ENCODE results near the gene CAP1.
A peak's percentile ranks its signal among the peaks of the same experiment; 100 is the strongest.
"Not testable (repeated sequence)": the region's sequence is repeated elsewhere in the genome, so short reads cannot be mapped to it uniquely, and the experiment has no call there.

The CAP1 gene

DNA sequence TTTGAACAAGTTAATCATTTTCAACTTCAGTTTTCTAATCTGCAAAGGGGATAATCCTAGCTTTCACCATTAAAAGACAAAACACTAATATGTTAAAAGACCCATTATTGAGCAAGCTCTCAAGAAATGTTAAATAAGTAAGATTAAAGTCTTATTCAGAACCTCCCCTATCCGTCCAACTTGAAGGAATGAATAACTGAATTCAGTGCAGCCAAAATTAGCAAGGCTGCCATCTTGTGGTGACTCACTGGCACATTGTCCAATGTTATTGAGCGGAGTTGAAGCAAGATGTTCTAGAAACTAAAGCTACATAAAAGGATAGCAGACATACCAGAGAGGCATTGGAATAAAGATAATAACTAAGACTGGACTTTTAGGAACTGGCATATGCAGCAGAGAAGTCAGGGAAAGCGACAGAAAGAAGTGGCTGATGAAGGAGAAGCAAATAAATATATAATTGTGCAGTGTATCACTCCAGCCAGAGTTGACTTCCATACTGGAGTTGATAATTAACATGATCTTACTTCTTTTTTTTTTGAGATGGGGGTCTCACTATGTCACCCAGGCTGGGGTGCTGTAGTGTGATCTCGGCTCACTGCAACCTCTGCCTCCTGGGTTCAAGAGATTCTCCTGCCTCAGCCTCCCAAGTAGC lies 8.2 kb upstream of the CAP1 start:
- peak; percentile 37 for DNase-seq

DNA sequence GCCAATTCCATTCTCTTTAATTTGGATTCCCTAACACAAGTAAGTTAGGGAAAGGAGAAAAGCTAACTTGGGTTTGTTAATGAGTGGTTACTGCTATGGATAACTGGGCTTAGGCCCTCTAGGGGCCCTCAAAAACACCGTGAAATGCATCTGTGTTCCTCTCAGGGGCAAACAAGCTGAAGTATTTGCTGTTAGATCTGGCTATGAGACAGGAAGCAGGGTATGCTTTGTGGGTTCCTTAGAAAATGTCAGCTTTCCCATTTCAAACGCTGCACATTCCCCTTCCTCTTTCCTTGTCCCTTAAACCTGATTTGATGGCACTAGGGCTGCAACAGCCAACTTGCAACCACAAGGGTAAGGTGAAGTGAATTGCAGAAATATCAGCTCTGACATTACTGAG lies 5.7 kb upstream of the CAP1 start:
- DNase-seq: no peak

DNA sequence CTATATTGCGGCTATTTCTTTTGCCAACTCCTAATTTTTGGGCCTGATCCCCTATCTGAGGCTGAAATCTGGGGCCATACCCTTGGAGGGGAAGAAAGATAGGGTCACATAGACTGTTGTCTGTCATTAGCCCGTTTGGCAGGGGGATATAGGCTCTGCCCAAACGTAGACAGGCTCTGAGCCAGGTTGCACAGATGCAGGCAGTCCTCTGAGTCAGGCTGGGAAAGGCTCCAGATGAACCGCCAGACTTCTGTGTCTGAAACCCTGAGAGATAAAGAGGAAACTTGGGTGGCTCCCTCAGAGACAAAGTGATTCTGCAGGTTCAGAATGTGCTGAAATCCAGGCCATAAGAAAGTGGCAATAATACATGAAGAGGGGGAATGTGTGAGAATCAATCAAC lies 4.0 kb upstream of the CAP1 start:
- DNase-seq: no peak

DNA sequence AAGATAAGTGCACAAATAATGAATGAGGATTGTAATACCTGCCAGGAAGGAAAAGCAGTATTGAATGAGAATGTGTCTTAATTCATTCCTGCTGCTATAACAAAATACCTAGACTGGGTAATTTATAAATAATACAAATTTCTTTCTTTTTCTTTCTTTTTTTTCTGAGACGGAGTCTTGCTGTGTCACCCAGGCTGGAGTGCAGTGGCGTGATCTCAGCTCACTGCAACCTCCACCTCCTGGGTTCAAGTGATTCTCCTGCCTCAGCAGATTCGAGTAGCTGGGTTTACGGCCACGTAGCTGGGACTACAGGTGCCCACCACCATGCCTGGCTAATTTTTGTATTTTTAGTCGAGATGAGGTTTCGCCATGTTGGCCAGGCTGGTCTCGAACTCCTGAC lies 3.3 kb upstream of the CAP1 start:
- DNase-seq: not testable (repeated sequence)

DNA sequence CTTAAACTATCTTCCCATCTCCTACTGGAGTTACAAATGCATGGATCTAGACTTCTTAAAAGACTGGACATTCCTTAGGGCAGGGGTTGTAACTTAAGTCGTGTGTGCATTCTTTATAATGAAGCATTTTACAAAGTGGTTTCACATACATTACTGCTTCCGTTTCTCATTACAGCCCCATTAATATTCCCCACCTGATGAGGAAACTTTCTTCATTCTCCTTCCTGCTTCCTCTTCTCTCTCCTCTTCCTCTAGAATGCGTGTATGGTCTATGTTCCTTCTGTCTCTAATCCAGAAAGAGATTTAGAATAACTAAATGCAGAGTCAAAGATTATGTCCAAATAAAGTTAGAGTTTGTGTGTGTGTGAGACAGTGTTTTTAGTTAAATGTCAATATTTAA lies 1.8 kb upstream of the CAP1 start:
- no peak for DNase-seq

DNA sequence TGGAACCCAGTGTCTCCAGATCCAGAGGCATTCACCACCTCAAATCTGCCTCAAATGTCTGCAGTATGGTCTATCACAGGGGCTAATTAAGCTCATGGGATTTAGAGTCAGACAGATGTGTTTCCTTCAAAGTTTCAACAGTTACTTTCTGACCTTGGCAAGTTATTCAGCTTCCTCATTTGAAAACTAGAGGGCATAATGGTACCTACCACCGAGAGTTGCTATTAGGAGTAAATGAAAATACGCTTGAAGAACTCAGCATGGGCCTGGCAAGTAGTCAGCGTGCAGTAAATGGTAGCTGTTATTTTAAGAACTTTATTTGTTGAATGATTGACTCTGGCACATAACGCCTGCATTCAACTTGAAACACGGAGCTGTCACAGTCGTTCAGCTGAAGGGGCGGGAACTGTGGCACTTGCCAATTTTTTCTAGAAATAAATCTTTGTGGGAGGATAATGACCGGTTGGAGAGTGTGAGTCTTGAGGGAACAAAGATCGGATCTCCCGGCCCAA lies 1.2 kb upstream of the CAP1 start:
- no peak for DNase-seq

DNA sequence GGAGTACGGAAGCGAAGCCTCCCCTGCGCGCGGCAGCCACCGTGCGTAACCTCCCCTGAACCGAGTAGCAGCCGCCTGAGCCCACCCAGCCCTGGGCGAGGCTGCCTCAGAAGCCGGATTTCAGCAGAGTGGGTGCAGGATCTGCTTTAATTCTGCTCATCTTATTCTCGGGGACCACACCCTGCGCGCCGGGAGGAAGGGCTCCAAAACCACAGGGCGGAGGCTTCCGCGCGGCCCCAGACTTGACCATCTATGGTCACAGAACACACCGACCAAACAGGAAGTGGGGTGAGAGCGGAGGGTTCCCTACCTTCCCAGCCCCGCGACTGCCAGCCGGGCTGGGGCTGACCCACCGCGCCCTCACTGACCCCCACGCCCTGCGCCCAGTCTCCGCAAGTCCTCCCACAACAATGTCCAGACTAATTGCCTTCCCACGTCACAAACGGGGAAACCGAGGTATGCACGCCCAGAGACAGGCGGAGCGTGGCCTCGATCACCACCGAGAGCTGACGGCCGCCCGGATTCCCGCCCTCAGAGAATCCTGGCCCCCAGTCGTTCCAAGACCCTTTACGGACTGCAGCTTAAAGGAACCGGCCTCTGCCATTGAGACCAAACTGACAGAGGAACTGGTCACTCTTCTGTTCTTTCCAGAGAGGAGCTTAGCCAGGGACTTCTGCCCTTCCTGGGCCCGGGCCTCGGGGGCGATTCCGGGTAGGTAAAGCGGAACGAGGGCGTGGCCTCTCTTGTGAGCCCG lies 595 bp upstream of the CAP1 start:
- peak; percentile 81 for DNase-seq

DNA sequence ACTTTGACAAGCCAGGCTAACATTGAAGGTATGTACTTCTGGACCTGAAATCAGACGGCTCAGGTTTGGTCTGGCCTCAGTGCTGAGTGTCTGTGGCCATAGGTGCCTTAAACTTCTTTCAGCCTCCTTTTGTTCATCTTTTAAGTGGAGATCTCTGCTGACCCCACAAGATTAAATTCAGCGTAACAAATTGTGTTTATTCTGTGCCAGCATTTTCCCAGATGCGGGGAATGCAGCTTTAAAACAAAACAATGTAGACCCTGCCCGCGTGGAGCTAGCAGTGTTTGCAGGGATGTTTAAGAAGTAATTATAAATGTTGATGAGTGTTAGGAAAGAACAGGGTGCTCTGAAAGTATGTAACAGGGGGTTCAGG lies 923 bp downstream of the CAP1 start:
- no peak for DNase-seq

DNA sequence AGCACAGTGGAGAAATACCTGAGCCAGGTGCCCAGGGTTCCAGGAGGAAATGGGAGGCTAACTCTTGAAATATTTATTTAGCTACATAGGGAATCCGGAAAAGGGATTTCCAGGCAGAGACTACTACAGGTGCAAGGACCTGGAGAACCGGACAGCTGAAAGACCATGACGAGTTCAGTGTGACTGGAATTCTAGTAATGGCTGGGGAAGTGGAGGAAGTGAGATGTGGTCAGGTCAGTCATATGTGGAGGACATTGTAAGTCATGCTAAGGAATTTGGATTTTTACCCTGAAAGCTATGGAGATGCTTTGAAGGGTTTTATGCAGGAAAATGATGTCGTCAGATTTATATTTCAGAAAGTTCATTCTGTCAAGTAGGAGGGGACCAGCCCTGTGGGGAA lies 1.8 kb downstream of the CAP1 start:
- no peak for DNase-seq

DNA sequence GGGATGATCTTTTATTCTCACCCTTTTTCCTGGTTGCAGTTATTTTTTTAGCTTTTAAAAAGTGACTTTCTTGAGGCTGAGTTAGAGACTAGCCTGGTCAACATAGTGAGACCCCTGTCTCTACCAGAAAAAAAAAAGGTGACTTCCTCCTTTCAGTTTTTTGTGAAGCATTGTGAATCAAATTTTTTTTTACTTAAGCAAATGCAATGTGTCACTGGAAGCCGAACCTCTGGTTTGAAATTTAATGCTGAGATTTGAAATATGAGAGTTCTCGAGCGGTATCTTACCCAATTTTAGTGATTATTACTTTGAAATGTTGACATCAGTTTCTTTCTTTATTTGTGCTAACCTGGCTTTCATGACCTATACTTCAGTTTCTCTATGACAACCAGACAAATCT lies 3.6 kb downstream of the CAP1 start:
- no peak for DNase-seq

DNA sequence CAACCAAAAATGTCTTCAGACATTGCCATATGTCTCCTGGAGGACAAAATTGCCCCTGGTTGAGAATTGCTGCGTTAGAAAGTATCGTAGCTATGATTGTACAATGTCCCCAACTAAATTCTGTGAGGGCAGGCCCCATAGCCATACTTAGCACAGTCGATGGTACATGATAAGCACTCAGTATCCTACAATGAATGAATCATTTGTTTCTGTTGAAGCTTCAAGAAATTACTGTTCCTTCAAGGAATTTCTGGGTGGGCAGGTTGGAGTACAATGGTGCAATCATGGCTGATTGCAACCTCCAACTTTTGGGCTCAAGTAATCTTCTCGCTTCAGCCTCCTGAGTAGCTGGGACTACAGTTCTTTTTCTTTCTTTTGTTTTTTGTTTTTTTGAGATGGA lies 4.7 kb downstream of the CAP1 start:
- DNase-seq: no peak

DNA sequence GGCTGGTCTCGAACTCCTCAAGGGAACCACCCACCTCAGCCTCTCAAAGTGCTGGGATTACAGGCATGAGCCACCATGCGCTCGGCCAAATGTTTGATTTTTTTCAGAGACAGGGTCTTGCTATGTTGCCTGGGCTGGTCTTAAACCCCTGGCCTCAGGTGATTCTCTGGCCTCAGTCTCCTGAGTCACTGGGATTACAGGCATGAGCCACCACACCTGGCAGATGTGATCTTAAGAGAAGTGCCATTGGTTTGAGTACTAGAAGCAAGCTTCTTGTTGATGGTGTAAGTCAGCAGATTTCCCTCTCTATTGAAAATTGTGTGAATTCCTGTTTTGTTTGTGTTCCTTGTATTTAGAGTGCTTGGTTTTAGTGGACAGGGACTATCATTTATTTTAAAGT lies 5.2 kb downstream of the CAP1 start:
- no peak for DNase-seq

DNA sequence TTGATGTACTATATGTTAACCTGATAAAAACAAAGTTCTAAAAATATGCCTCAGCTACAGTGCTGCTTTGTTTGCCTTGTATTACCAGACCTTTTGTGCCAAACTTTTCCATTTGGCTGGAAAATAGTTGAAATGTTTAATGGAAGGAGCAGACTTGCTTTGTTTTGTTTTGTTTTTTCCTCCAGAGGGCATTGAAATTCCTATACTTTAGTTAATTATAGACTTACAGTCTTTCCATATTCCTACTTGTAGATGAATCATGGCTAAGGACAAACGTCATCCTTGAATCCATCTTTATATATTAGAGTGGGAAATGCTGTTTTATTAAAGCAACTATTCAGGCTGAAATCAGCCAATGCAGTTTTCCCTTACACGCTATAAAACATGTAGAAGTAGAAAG lies 6.7 kb downstream of the CAP1 start:
- no peak for DNase-seq

DNA sequence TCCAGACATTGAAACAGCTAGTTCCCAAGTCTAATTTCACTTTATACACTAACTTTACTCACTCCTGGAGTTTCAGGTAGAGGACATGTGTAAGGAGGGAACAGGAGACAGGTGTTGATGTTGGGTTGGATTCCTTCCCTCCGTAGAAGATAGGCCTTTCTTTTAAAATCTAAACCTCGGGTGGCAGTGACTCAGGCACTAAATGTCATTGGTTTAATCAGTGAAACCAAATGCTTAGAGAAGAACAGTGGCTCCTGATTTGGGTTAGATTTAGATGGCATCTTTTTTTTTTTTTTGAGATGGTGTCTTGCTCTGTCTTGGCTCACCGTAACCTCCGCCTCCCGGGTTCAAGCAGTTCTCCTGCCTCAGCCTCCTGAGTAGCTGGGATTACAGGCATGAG lies 7.2 kb downstream of the CAP1 start:
- DNase-seq: no peak

DNA sequence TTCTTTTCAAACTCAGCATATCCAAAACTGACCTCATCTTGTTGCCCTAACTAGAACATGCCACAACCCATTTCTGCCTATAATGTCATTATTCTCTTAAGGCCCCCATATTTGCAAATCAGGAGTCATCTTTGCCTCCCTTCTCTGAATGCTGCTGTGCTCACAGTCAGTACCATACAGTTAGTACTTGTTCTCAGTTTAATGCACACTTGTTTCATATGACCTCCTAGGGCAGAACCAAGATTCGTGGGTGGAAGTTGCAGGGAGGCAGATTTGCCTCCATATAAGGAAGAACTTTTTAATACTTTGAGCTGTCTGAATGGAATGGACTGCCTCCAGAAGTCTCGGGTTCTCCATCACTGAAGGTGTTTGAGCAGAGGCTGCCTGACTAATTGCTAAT lies 9.2 kb downstream of the CAP1 start:
- no peak for DNase-seq

DNA sequence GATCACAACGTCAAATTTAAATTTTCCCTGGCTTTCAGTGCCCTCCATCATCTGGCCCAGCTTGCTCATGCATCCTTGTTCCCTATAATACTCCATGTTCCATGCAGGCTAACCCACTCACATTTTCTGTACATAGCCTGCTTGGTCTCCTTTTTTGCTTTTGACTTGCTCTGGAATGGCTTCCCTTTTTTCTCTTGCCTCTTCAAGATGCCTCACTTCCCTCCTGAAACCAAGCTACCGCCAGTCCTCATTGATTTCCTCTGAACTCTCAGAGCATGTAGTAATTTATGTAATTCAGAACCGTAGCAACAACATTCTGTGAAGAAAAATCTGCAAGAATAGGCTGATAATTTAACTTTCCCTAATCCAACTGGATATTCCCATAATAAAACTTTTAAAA lies 10.3 kb downstream of the CAP1 start:
- no peak for DNase-seq

DNA sequence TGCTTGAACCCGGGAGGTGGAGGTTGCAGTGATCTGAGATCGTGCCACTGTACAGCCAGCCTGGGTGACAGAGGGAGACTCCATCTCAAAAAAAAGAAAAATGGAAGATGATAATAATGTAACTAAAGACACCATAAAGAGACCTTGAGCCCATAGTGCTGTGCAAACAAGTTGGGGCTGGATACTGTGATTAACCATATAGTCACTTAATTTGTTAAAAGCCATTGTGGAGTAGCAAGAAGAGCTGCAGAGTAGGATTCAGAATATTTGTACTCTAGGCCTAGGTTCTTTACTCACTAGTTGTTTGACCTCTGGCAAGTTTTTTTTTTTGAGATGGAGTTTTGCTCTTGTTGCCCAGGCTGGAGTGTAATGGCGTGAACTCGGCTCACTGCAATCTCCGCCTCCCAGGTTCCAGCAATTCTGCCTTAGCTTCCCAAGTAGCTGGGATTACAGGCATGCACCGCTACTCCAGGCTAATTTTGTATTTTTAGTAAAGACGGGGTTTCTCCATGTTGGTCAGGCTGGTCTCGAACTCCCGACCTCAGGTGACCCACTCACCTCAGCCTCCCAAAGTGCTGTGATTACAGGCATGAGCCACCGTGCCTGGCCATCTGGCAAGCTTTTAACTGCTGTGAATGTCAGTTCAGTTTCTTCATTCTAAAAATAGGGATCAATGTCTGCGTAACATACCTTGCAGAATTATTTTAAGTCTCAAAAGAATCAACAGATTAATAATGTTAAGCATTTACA lies 12.8 kb downstream of the CAP1 start:
- DNase-seq: no peak

DNA sequence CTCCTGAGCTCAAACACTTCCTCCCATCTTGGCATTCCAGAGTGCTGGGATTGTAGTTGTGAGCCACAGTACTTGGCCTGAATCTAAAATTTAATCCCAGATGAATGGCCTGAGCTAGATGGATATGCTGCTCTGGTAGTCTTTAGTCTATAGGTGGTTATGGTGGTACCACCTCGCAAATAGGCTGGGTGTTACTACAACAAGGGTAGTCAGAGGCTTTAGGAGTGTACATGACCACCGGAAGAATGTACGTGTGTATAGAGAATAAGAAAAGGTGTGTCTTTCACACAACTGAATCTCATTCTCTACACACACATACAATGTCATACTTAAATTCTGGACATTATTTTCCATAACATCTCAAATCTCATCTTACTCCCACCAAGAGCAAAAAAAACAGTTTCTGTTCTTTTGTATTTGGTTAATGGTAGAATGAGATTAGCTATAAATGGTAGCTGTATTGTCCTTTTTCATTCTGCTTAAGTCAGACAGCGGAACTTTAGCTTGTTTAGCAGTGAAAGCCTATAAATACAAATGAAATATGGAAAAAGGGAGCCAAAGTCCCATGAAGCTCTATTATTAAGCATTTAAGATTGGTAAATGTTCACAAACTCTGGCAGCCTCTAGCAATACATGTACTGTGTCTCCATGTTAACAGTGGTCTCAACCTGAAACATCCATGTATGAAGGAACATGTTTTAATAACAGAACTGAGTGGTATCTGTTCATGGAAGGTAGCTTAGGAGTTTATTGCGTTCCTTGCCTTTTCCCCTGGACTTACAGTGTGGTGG lies 16.2 kb downstream of the CAP1 start:
- DNase-seq: no peak

DNA sequence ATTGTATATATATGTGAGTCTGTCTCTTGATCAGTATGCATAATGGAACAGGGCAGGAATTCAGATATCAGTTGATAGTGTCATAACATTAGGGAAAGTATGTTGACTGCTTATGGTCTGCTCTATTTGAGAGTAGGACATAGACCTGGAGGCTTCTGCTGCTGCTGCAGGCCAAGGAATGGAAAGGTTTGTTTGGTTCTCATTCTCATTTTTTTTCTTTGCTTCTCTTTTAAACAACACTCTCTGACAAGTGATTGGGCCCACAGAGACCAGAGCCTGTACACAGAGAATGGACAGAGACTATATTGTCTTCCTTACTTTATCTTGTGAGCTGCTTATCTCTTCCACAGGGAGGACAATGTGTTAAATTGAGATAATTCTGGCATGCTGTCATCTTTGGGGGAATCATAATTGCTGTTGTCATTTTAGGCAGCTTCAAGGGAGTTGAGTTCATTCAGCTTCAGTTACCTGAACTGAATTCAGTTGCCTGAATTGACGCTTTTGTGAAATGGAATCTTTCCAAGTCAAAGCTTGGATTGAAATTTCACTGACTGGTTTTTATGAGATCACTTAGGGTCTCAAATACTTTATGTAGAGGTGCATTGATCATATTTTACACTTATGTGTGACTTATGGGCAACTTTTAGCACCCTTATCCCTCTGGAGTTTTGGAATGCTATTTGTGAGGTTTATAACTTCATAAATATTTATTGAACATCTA lies 16.9 kb downstream of the CAP1 start:
- no peak for DNase-seq

DNA sequence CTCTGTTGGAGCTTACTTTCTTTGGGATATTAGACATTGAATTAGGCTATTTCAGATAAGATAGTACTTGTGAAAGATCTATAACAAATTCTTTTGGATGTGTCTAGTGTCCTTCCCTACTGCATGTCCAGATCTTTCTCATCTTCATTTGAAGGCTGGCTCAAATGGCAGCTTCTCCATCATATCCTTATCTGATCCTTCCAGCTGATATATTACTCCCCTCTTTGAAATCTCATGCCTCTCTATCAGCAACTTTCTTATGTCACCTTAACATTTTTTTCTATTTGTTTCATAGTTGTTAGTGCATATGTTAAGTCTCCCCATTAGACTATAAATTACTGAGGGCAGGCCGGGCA lies 17.5 kb downstream of the CAP1 start:
- no peak for DNase-seq

DNA sequence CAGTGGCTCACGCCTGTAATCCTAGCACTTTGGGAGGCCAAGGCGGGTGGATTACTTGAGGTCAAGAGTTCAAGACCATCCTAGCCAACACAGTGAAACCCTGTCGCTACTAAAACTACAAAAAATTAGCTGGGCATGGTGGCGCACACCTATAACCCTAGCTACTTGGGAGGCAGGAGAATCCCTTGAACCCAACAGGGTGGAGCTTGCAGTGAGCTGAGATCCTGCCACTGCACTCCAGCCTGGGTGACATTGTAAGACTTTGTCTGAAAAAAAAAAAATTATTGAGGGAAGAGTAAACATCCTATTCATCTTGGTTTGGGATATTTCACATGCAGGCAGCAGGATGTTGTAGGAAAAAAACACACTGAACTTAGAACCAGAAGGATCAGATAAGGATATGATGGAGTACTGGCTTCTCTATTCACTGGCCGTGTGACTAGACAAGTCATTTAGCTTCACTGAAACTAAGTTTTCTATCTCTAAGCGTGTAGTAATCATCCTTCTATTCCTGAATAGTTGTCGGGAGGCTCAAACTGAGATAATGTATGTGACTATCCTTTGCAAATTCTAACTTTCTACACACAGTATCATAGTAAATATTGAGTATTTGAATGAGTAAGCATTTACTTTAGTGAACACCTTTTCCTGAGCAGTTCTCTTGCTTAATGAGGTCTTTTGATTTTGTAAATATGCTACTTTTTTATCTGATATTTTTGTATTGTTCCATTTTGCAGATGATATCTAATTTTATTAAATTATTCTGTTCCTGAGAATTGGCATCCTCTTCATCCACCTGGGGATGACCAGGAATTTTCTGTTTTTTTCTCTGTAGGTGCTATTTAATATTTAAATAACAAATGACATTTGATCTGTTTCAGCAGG lies 18.2 kb downstream of the CAP1 start:
- DNase-seq: no peak

Measured in activated CD4-positive, CD25-positive, alpha-beta regulatory T cell treated with anti-CD3 and anti-CD28 coated beads, Interleukin-2, amount 50 U/mL, for 72 hours (primary cell).